CD4-positive, CD25-positive, alpha-beta regulatory T cell (primary cell): ENCODE data around the gene KCNMB3. TPM values are rescaled to one million over a fixed set of nuclear protein-coding genes. Genes with fewer than 3 reads are reported as not detected.
A peak's percentile ranks its signal among the peaks of the same experiment; 100 is the strongest.

Experiments used
- ATAC-seq, 2 donors: fragments of 150-1000 bp; cut with Tn5 transposase; one replicate each; pipeline ENCODE4 v1.10.0; 2021; ENCODE audit warnings: low read depth in 2 of 2, moderate number of reproducible peaks in 2 of 2, moderate library complexity in 1 of 2
- DNase-seq, 3 donors: peaks; one replicate each; pipeline versions ENCODE4 v3.0.0 to v3.0.0-alpha.2; 2012 to 2022; ENCODE audit warnings: mixed read lengths in 1 of 3
- H3K27ac ChIP-seq: one replicate; pipeline ENCODE4 v1.7.0; 2013; ENCODE audit warnings: mild to moderate bottlenecking, low read length; ENCODE audit not compliant: insufficient read depth, poor library complexity, severe bottlenecking
- H3K27me3 ChIP-seq: one replicate; pipeline ENCODE4 v1.7.0; 2013; ENCODE audit warnings: low read length; ENCODE audit not compliant: control insufficient read depth, insufficient read depth
- H3K36me3 ChIP-seq: one replicate; pipeline ENCODE4 v1.7.0; 2013; ENCODE audit warnings: mild to moderate bottlenecking, low read length, moderate library complexity; ENCODE audit not compliant: control insufficient read depth, insufficient read depth
- H3K4me1 ChIP-seq: 2 replicates; pipeline ENCODE4 v1.7.0; 2013; ENCODE audit warnings: mild to moderate bottlenecking, low read length; ENCODE audit not compliant: insufficient read depth, control insufficient read depth, poor library complexity, severe bottlenecking
- H3K4me3 ChIP-seq: one replicate; pipeline ENCODE4 v1.7.0; 2013; ENCODE audit warnings: low read depth, mild to moderate bottlenecking, low read length, moderate library complexity
- H3K9me3 ChIP-seq, 2 experiments: 1 replicate in 1 of 2; 2 replicates in 1 of 2; pipeline ENCODE4 v1.7.0; 2013; ENCODE audit warnings: low read length in 2 of 2, mild to moderate bottlenecking in 1 of 2, moderate library complexity in 1 of 2; ENCODE audit not compliant: control insufficient read depth in 2 of 2
- H3K27ac Mint-ChIP-seq, 3 donors: one replicate each; pipeline ENCODE4 v1.8.0; 2020 to 2022; ENCODE audit warnings: mild to moderate bottlenecking in 3 of 3, mixed read lengths in 3 of 3, moderate library complexity in 2 of 3
- H3K27me3 Mint-ChIP-seq: one replicate; pipeline ENCODE4 v1.8.0; 2022; ENCODE audit warnings: mild to moderate bottlenecking, mixed read lengths
- H3K36me3 Mint-ChIP-seq: one replicate; pipeline ENCODE4 v1.8.0; 2020; ENCODE audit warnings: mixed read lengths
- H3K4me1 Mint-ChIP-seq, 4 donors: one replicate each; pipeline ENCODE4 v1.8.0; 2020 to 2022; ENCODE audit warnings: mixed read lengths in 4 of 4, mild to moderate bottlenecking in 1 of 4
- H3K4me3 Mint-ChIP-seq, 4 donors: one replicate each; pipeline ENCODE4 v1.8.0; 2020 to 2022; ENCODE audit warnings: mild to moderate bottlenecking in 4 of 4, mixed read lengths in 4 of 4, moderate library complexity in 3 of 4
- H3K9me3 Mint-ChIP-seq, 7 donors: one replicate each; pipeline ENCODE4 v1.8.0; 2020 to 2022; ENCODE audit warnings: mixed read lengths in 7 of 7, mild to moderate bottlenecking in 3 of 7, moderate library complexity in 2 of 7
- polyA plus RNA-seq, 4 donors: library from polyadenylated mRNA; unstranded; fragments of 300-500 nt; fragmentation: Illumina TruSeq; gene quantifications; one replicate each; pipeline ENCODE4 v1.2.3, GENCODE V29; 2021
- total RNA-seq: library from RNA; stranded (reverse); gene quantifications from one replicate; pipeline ENCODE4 v1.2.3, GENCODE V29; 2022

KCNMB3 gene, protein sequence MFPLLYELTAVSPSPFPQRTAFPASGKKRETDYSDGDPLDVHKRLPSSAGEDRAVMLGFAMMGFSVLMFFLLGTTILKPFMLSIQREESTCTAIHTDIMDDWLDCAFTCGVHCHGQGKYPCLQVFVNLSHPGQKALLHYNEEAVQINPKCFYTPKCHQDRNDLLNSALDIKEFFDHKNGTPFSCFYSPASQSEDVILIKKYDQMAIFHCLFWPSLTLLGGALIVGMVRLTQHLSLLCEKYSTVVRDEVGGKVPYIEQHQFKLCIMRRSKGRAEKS
- total RNA-seq, result 0.99 TPM
- 1 to 10 TPM in 1 of 4 donors, under 1 TPM in 3; 0.22 to 1.0 (median 0.77) TPM for polyA plus RNA-seq

DNA sequence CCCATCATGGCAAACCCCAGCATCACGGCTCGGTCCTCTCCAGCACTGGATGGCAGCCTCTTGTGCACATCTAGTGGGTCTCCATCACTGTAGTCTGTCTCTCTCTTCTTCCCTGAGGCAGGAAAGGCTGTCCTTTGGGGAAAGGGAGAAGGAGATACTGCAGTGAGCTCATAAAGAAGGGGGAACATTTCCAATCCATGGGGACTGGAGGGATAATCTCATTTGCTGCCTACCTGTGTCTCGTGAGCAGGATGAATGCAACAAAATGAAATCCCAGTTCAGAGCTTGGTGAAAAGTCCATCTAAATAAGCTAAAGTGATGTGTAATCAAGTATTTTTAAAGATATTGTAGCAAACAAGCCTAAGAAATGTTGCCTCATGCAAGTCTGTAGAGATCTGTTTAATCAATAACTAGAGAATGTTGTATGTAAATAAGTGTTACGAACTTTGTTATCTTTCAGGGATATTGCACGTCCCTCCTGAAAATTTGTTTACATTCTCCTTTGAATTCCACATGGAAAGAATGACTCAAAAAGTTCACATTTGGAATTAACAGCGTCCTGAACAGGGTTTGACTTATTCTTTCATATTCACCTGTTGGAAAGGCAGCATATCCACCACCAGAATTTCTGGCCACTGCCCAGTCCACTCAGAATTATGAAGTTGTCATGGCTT lies at the start of gene KCNMB3:
Gene KCNMB3 (minus strand): TSS at position 312 of the 674 bp plus-strand sequence. CDS start 124 bp downstream, at position 188.
- peaks cover 0 to 4% (median under 1%) of the 10 kb centered on the region in 4 donors for H3K4me1 Mint-ChIP-seq
- no peak within 1 kb of the TSS for H3K4me3 Mint-ChIP-seq
- no peaks in the 10 kb centered on the region for H3K4me1 ChIP-seq
- ATAC-seq, result no peak
- no peak within 1 kb of the TSS for H3K27ac ChIP-seq
- H3K36me3 ChIP-seq, result no peaks in the 10 kb centered on the region
- DNase-seq, result no peak
- H3K9me3 Mint-ChIP-seq, result no peaks in the 10 kb centered on the region
- no peaks in the 10 kb centered on the region for H3K9me3 ChIP-seq
- no peak within 1 kb of the TSS for H3K4me3 ChIP-seq
- H3K27me3 Mint-ChIP-seq, result peaks cover 5% of the 10 kb centered on the region
- no peak within 1 kb of the TSS for H3K27ac Mint-ChIP-seq
- peaks cover 4% of the 10 kb centered on the region for H3K36me3 Mint-ChIP-seq
- no peaks in the 10 kb centered on the region for H3K27me3 ChIP-seq

DNA sequence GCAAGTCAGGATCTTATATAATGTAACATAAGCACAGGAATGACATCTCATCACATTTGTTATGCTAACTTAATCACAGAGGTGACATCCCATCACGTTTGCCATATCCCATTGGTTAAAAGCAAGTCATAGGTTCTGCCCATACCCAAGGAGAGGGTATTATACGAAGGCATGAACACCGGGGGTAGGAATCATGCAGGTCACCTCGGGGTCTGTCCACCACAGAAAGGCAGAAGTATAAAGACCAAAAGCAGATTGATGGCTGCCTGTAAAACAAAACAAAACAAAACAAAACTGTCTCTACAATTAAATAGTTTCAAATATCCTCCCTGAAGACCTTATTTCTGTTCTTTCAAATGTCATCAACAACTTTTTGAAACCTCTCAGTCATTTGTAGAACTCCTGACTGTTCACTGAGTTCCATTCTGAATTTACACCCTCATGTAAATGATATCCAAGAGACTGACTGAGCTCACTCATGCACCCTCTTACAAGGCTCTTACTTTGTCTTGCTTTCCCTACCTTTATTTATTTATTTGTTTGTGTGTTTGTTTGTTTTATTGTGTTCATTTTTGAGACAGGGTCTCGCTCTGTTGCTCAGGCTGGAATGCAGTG lies 49.2 kb upstream of the KCNMB3 start:
- peaks cover 0 to 7% (median 0%) of the 10 kb centered on the region in 7 donors for H3K9me3 Mint-ChIP-seq

DNA sequence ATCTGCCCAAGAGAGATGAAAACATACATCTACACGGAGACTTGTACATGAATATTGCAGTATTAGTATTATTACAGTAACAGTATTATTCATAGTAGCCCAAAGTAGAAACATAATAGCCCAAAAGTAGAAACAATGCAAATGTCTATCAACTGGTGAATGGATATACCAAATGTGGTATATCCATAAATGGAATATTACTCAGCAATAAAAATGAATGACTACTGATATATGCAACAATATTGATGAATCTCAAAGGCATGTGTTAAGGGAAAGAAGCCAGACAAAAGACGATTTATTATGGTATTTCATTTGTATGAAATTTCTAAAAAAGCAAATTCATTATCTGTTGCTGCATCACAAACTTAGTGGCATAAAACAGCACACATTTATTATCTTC lies 48.4 kb upstream of the KCNMB3 start:
- Mint-ChIP-seq H3K4me1 (no peaks in the 10 kb centered on the region), H3K27ac (peak overlapping the region in 1 of 3 donors; percentile 3), H3K27me3 (peaks cover 39% of the 10 kb centered on the region), H3K9me3 (peaks cover 0 to 7% (median 0%) of the 10 kb centered on the region in 7 donors), H3K4me3 (no peak overlapping the region), H3K36me3 (no peaks in the 10 kb centered on the region)
- Histone ChIP-seq H3K9me3 (peaks cover 0 to 6% of the 10 kb centered on the region in 2 experiments), H3K27me3 (peaks cover 9% of the 10 kb centered on the region), H3K4me3 (no peak overlapping the region), H3K36me3 (no peaks in the 10 kb centered on the region), H3K4me1 (no peaks in the 10 kb centered on the region), H3K27ac (no peak overlapping the region)
- ATAC-seq (no peak), DNase-seq (no peak)

More for the DNA sequence above, 49.2 kb upstream of the KCNMB3 start:
- Mint-ChIP-seq H3K27me3 (peaks cover 38% of the 10 kb centered on the region), H3K4me1 (no peaks in the 10 kb centered on the region), H3K36me3 (no peaks in the 10 kb centered on the region), H3K4me3 (no peak overlapping the region), H3K27ac (peak overlapping the region in 1 of 3 donors; percentile 3)
- Histone ChIP-seq H3K36me3 (no peaks in the 10 kb centered on the region), H3K9me3 (peaks cover 0 to 6% of the 10 kb centered on the region in 2 experiments), H3K27ac (no peak overlapping the region), H3K4me3 (no peak overlapping the region), H3K27me3 (peaks cover 11% of the 10 kb centered on the region), H3K4me1 (no peaks in the 10 kb centered on the region)
- DNase-seq (no peak), ATAC-seq (no peak)

GRCh38 chr3:179297971-179298725 lies 47.2 kb upstream of the KCNMB3 start:
- Histone ChIP-seq H3K4me3 (no peak overlapping the region), H3K4me1 (no peaks in the 10 kb centered on the region), H3K9me3 (peaks cover 0 to 6% of the 10 kb centered on the region in 2 experiments), H3K27ac (no peak overlapping the region), H3K36me3 (no peaks in the 10 kb centered on the region), H3K27me3 (peaks cover 6% of the 10 kb centered on the region)
- H3K27me3 Mint-ChIP-seq, result peaks cover 36% of the 10 kb centered on the region
- H3K27ac Mint-ChIP-seq, result no peak overlapping the region
- ATAC-seq (no peak), DNase-seq (no peak)
- H3K4me3 Mint-ChIP-seq, result no peak overlapping the region
- peaks cover 0 to 7% (median 0%) of the 10 kb centered on the region in 7 donors for H3K9me3 Mint-ChIP-seq
- no peaks in the 10 kb centered on the region for H3K4me1 Mint-ChIP-seq
- no peaks in the 10 kb centered on the region for H3K36me3 Mint-ChIP-seq

DNA sequence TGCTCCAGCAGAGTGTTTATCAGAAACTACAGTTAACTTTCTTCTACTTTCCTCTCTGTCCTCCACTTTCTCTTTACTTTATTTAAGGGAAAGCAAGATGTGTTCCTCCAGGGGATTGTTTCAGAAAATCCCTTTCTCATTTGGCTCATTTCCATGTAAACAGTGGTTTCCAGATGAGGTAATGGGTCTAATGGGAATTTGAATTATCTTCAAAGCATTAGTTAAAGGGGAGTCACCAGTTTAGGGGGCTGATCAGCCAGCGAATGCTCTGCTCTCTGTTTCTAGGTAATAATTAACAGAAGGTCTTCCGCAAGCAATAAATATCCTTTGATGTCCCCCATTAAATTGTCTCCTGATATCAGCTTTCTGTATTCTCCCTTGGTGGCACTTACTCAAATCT lies 41.5 kb upstream of the KCNMB3 start:
- Histone ChIP-seq H3K4me3 (no peak overlapping the region), H3K4me1 (no peaks in the 10 kb centered on the region), H3K36me3 (no peaks in the 10 kb centered on the region), H3K27ac (no peak overlapping the region), H3K9me3 (no peaks in the 10 kb centered on the region), H3K27me3 (peaks cover 2% of the 10 kb centered on the region)
- Mint-ChIP-seq H3K27ac (no peak overlapping the region), H3K9me3 (peaks cover 0 to 3% (median 0%) of the 10 kb centered on the region in 7 donors), H3K27me3 (peaks cover 33% of the 10 kb centered on the region), H3K4me3 (no peak overlapping the region), H3K36me3 (no peaks in the 10 kb centered on the region), H3K4me1 (no peaks in the 10 kb centered on the region)
- DNase-seq, result no peak
- ATAC-seq, result no peak

DNA sequence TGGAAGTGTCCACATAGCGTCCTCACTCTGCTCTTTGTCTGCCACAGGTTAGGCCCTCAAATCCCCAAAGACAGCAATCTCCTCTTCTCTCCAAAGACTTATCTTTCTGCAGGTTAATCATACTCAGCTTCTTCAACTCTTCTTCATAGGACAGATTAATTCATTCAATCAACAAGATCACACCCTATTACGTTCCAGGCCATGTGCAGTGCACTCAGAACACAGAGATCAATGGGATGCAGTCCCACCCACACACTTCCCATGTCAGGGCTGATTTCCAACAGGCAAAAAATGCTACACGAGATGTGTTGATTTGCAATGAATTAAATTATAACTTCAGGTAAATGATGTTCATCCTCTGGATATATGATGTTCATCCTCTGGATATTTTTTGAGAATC lies 38.4 kb upstream of the KCNMB3 start:
- Histone ChIP-seq H3K27ac (no peak overlapping the region), H3K27me3 (no peaks in the 10 kb centered on the region), H3K4me1 (no peaks in the 10 kb centered on the region), H3K36me3 (no peaks in the 10 kb centered on the region), H3K4me3 (no peak overlapping the region), H3K9me3 (no peaks in the 10 kb centered on the region)
- H3K4me1 Mint-ChIP-seq, result no peaks in the 10 kb centered on the region
- no peak overlapping the region for H3K4me3 Mint-ChIP-seq
- H3K27ac Mint-ChIP-seq, result no peak overlapping the region
- ATAC-seq (no peak), DNase-seq (no peak)
- peaks cover 13% of the 10 kb centered on the region for H3K27me3 Mint-ChIP-seq
- H3K36me3 Mint-ChIP-seq, result no peaks in the 10 kb centered on the region
- no peaks in the 10 kb centered on the region for H3K9me3 Mint-ChIP-seq

DNA sequence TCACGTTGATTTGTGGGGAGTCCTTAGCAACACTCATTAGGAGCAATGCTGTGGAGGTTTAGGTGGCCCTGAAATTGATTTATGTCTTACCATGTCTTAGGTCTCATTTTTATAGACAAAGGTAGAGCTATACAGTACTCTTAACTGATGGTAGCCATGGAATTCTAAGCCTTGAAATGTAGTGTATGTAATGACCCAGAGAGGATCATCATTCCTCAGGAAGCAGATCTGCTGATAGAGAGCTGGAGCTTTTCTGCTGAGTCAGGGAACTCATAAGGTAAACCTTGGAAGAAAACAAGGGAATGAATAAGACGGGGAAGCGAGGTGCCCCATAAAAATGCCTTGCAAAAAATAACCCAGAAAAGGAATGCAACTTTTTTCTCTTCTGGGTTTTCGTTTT lies 37.9 kb upstream of the KCNMB3 start:
- Mint-ChIP-seq H3K9me3 (no peaks in the 10 kb centered on the region), H3K4me3 (no peak overlapping the region)
- no peaks in the 10 kb centered on the region for H3K4me1 ChIP-seq

More for the DNA sequence above, 37.9 kb upstream of the KCNMB3 start:
- Histone ChIP-seq H3K27me3 (no peaks in the 10 kb centered on the region), H3K36me3 (no peaks in the 10 kb centered on the region), H3K4me3 (no peak overlapping the region), H3K9me3 (no peaks in the 10 kb centered on the region), H3K27ac (no peak overlapping the region)
- ATAC-seq (no peak), DNase-seq (no peak)
- Mint-ChIP-seq H3K36me3 (no peaks in the 10 kb centered on the region), H3K27me3 (peaks cover 12% of the 10 kb centered on the region), H3K4me1 (no peaks in the 10 kb centered on the region), H3K27ac (no peak overlapping the region)
